NCI-H2107 (cell line): Measurements from ENCODE around the gene SBK3.
"Not testable (repeated sequence)": the region's sequence is repeated elsewhere in the genome, so short reads cannot be mapped to it uniquely, and the experiment has no call there.

Experiments used
- DNase-seq: peaks from one replicate; lab custom pipeline; 2025; lab: John Stamatoyannopoulos, UW

SBK3 gene

DNA sequence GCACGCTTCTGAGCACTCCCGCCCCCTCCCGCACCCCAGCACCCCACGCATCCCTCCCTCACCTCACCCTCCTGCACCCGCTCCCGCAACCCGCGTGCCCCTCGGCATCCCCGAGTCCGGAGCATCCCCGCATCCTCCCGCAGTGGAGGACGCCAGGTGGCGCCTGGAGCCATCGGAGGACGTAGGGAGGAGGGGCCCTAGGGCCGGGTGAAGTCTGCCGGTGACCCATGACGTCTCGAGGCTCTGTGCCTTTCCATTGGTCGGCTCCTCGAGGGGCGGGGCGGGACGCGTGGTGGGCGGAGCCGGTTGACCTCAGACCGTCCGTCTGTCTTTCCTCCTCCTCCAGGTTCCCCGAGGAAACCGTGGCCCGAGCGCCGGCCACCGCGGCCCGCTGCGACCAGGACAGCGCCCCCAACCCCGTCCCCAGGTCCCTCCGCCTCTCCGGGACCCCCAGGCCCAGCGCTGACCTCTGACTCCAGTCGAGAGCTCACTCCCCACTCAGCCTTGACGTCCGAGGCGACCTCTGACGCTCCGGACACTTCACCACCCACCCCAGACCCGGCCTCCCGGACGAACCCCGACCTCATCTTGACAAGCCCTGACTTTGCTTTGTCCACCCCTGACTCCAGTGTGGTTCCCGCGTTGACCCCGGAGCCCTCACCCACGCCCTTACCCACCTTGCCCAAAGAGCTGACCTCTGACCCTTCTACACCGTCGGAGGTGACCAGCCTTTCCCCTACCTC is 28.3 kb downstream of the SBK3 start:
- peak; percentile 70 for DNase-seq

DNA sequence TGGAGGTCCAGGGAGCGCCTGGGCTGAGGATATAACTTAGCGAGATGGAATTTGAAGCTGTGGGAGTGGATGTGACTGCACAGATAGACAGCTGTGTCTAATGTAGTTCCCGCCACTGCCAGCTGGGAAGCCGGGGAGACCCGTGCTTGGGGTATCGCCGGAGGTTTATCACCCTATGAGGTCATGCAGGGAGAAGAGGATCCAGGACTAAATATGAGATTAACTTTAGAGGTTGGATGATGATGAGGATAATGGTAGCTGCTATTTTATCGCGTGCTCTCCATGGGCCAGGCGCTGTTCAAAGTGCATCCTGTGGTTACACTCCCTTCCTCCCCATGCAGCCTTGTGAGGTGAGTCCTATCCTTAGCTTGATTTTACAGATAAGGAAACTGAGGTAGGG is 37.2 kb downstream of the SBK3 start:
- no peak for DNase-seq

DNA sequence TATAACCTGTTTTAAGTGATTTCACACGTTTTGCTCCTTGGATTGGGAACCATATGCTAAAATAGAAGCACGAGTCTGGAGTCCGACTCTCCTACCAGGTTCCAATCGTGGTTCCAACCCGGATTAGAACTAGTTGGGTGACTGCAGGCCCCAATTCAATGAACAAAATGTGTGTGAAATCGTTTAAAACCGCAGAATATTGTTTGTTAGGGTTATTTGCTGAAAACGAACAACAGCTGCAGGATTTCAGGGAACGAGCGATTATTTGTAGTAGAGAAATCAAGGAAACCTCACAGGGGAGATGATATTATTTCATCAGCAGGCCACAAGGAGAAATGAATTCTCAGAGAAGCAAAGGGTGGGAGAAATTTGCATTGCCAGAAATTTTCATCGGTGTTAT is 40.4 kb downstream of the SBK3 start:
- no peak for DNase-seq

DNA sequence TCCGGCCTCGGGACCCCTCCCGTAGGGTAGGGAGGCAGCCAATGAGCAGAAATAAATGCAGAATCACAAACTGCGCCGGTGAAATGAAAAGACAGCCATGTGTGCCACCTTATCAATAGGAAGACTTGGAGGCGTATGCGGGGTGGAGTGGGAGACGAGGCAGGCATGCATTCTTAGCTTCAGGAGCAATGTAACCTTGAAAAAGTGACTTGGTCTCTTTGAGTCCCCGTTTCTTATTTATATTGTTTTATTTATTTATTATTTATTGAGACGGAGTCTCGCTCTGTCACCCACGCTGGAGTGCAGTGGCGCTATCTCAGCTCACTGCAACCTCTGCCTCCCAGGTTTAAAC is 41.1 kb downstream of the SBK3 start:
- DNase-seq: no peak

DNA sequence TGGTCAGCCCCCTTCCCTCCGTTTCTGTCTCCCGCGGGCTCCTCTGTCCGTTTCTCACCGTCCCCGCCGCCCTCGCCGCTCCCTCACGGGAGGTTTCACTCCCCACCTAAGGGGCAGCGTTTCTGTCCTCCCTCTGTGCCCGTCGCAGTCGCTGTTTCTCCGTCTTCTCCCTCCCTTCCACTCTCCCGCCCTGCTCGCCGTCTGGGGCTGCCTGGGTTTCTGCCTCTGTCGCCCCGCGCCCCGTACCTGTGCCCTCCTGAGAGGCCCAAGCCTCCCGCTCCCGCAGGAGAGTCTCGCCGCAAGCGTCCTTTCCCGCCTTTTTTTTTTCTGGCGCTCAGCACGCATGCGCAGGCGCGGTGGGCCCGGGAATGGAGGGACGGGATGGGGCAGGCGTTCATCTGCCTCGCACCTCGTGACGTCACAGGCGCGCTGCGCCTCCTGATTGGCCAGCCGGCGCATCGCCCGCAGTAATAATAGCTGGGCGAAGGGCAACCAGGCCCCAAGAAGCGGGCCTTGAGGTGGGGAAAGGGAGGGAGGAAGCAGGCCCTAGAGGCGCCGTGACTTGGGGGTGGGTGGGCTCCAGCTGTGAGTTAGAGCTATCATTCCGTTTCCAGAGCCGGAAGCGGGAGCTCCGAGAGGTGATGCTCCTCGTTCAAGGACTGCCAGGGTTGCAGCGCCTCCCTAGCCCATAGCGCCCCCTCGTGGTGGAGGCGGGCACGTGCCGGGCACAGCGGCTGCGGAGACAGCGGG is 41.7 kb downstream of the SBK3 start:
- DNase-seq: peak; percentile 56

DNA sequence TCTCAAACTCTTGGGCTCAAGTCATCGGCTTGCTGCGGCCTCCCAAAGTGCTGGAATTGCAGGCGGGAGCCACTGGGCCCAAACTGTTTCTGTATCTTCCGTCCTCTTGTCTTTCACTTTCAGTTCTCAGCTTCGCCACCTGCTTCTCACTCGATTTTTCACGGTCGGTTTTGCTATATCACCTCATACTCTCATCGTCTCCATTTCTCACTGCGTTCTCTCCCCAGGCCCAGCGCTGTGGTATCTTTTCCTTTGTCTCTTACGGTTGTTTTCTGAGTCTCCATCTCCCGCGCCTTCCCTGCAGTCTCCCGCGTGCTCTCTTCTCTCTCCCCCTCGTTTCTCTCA is 42.2 kb downstream of the SBK3 start:
- DNase-seq: no peak

DNA sequence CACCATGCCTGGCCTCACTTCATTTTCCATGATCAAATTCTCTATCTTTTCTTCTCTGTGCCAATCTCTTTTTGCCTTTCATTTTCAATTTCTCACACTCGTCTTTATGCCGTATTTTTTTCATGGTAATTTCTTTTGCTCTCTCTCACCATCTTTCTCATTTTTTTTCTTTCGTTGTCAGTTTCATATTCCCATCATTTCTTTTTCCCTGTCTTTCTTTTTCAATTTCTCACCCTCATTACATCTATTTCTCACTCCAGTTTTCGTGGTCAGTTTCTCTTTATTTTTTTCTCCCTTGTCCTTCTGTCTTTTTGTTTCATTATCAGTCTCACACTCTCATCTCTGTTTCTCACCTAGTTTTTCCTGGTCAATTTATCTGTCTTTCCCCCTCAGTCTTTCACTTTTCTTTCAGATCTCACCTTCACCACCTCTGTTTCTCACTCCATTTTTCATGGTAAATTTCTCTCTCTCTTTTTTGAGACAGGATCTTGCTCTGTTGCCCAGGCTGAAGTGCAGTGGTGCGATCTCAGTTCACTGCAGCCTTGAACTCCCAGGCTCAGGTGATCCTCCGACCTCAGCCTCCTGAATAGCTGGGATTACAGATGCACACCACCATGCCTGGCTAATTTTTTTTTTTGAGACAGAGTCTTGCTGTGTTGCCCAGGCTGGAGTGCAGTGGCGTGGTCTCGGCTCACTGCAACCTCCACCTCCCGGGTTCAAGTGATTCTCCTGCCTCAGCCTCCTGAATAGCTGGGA is 43.0 kb downstream of the SBK3 start:
- no peak for DNase-seq

DNA sequence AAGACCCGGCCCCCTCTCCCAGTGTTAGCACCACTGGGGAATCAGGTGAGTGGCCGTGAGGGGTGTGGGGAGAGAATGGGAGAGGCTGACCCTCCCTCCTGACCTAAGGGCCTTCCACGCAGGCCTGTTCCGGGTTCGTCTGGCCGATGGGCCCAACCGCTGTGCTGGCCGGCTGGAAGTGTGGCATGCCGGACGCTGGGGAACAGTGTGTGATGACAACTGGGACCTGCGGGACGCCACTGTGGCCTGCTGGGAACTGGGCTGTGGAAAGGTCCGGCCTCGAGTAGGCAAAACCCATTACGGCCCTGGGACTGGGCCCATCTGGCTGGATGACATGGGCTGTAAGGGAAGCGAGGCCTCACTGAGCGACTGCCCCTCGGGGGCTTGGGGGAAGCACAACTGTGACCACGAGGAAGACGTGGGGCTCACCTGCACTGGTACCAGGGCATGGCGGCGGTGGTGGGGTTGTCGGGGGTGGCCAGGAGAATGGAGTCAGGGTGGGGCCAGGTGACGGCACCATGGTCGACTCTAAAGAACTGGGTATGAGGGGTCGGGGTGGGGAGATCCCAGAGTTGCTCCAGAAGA is 44.9 kb downstream of the SBK3 start:
- DNase-seq: no peak

DNA sequence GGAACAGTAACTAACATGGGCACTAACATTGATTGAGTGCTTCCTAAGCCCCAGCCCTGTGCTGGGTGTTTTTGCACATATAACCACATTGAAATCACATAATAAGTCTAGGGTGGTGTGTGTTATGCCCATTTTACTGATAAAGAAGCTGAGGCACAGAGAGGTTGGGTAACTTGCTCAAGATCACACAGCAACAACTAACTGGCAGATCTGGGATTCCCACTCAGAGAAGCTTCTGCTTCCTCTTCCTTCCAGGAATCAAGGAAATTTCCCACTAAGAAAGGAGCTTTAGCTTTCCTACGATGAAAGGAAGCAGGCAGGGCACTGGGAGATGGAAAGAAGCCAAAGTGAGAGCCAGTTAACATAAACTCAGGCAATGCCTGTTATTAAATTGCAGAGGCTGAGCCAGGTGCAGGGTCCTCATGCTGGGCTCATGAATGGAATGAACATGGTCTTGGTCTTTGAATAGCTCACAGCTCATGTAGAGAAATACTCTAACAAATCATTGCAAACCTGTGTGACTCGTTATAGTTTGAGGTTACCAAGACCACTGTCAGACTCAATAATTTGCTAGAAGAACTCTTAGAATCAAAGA is 47.0 kb downstream of the SBK3 start:
- DNase-seq: no peak

DNA sequence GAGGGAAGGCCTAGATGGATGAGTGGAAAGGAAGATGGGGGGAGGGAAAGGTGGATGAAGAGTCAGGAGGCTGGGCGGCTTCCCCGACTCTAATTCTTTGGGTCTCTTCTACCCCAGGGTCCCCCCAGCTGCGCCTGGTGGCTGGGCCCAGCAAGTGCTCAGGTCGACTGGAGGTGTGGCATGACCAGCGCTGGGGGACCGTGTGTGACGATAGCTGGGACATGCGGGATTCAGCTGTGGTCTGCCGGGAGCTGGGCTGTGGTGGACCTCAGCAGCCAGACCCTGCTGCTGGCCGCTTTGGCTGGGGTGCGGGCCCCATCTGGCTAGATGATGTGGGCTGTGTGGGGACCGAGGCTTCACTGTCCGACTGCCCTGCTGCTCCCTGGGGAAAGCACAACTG is 47.6 kb downstream of the SBK3 start:
- no peak for DNase-seq

DNA sequence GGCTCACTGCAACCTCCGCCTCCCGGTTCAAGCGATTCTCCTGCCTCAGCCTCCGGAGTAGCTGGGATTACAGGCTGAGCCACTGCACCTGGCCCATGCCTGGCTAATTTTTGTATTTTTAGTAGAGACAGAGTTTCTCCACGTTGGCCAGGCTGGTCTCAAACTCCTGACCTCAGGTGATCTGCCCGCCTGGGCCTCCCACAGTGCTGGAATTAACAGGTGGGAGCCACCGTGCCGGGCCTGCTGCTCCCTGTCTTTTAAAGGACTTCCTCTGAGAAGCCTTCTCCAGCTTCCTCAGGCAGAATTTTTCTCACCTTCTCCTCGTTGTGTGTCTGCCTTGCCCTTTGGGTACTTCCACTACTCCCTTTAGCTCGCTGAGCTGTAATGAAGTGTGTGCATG is 48.5 kb downstream of the SBK3 start:
- not testable (repeated sequence) for DNase-seq

DNA sequence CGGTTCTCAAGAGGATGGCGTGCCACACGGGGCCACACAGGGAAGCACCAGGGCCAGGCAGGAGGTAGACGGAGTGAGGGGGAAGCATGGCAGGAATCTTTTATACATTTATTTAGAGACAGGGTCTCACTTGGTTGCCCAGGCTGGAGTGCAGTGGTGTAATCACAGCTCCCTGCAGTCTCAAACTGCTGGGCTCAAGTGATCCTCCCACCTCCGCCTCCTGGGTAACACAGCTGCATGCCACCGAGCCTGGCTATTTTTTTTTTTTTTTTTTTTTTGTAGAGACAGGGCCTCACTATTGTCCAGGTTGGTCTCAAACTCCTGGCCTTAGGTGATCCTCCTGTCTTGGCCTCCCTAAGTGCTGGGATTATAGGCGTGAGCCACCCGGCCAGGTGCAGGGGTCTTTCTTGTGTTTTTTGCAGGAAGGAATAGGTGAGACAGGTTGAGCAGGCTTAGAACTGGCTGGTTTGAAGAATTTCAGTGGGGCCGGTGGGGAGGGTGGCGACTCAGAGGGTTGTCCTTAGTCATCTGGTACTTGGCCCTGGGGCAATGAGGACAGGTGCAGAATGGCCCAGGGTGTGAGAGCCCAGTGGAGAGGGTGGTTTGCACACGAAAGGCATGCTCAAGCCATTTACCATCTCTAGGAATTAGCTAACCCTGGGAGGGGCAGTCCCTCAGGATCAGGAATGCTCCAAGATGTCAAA is 49.5 kb downstream of the SBK3 start:
- no peak for DNase-seq

DNA sequence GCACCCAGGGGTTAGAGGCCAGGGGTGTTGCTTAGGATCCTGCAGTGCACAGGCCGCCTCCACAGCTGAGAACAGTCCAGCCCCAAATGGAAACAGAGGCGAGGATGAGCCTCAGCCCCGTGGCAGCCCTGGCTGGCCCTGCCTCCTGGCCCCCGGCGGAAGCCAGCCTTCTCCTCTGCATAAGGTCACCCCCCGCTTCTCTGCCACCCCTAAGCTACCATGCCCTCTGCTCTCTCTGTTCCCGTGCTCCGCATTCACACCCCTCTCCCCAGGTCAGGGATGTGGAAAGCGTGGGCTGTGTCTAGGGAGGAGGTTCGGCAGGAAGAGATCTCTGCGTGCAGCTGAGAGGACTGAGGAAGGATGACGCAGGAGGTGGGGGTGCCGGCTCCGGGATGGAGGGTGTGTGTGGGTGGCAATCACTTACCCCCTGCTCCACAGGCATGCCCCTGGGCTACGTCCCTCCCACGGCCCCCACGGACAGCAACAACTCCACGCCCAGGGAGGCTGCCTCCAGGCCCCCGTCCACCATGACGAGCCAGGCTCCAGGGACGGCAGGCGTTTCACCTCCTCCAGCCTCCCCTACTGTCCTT is 51.1 kb downstream of the SBK3 start:
- DNase-seq: no peak

DNA sequence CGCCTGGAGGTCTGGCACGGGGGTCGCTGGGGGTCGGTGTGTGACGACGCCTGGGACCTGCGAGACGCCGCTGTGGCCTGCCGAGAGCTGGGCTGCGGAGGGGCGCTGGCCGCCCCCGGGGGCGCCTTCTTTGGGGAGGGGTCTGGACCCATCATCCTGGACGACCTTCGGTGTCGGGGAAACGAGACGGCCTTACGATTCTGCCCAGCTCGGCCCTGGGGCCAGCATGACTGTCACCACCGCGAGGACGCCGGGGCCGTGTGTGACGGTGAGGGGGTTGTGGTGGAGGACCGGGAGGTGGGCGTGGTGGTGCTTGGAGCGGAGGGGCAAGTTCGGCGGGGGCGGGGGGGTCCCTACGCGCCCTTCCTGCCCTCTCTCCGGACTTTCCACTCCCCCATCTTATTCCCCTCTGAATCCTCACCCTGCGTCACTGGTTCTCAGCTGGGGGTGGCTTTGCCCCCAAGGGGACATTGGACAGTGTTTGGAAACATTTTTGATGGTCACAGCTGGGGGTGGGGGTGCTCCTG is 51.6 kb downstream of the SBK3 start:
- no peak for DNase-seq

DNA sequence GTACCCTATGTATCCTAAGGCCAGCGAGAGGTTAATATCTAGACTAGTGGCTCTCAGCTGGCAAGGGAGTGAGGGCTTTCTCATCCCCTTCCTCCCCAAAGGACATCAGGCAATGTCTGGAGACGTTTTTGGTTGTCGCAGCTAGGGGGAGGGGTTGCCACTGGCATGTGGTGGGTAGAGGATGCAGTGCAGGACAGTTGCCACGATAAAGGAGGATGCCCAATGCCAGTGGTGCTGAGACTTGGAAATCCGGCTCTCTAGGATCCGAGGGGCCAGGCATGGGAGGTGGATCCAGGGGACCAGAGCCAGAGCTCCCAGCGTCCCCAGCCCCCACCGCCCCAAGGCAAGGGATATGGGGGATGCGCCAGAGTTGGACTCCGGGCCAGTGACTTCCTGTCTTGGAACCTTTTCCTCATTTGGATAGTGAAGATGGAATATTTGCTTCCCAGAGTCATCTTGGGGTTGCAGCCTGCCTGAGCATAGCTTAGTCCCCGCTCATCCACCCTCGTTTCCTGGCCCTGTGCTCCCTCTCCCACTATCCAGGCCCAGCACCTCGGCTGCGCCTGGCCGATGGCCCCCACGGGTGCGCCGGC is 52.2 kb downstream of the SBK3 start:
- no peak for DNase-seq

DNA sequence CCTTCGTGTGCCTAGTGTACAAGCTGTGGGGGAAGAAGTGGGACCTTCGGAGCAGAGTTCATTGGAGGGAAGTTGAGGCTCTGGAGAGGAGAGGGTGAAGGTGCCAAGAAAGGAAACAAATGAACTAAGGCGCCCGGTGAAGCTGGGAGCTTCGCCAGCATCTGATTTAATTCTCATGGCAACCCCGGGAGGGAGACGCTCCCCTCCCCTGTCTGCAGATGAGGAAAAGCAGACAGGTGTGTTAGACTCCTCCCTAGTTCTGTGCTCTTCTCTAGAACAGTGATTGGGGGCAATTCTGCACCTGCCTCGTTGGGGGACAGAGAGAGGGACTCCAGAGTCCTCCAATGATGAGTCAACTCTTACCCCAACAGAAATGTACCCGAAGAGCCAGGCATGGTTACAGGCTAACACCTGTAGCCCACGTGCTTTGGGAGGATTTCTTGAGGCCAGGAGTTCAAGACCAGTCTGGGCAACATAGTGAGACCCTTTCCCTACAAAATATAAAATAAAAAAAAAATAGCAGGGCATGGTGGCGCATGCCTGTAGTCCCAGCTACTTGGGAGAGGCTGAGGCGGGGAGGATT is 52.9 kb downstream of the SBK3 start:
- peak; percentile 31 for DNase-seq

DNA sequence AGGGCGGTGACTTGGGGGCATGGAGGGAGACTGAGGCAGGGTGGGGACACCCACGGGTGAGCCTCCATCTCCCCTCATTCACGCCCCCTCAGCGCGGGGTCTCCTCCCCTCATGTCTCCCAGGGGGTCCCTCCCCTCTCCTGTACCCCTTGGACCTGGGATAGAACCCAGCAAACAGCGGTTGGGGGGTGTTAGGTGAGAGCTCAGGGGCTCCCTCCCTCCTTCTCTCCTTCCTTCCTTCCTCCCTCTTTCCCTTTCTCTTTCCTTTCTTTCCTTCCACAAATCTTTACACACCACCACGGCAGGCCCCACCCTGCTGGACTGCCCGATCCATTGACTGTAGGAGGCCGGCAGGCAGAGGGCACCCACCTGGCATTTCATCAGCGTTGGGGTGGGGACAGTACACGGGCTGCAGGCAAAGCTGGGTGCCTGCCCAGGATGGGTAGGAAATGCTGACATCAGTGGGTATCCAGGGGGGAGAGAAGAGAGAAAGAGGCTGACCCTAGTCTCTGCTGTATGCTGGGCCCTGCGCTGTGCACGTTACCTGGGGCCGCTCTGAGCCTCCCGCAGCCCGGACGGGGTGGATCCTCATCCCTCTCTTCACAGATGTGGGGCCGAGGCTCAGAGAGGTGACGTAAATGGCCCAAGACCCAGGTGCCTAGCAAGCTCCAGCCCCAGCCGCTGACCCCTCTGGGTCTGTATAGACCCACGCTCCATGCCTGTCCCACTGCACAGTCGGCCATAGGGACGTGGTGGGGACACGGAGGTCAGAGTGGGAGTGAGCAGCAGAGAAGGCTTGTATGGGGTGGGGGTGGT is 53.6 kb downstream of the SBK3 start:
- no peak for DNase-seq
